Endothelial cell of umbilical vein (primary cell): ENCODE data around the gene SOX18. TPM values are rescaled to one million over a fixed set of nuclear protein-coding genes. Genes with fewer than 3 reads are reported as not detected.

Experiments
- BruUV-seq: library from RNA; stranded (reverse); fragments of 400-500 nt; replicated peaks from 2 replicates; lab custom pipeline; 2021; lab: Mats Ljungman, UMichigan
- CTCF ChIA-PET: fragments of 300-600, 350-600 bp; sonication (Branson Sonifier 250); formaldehyde crosslinking; loops from one replicate; lab custom pipeline; 2021; ENCODE audit warnings: antibody characterized with exemption, inconsistent platforms; lab: Charles Lee
- POLR2A ChIA-PET: fragments of 300-600, 350-600 bp; sonication (Branson Sonifier 250); formaldehyde crosslinking; loops from one replicate; lab custom pipeline; 2021; ENCODE audit warnings: antibody characterized with exemption, inconsistent platforms; lab: Charles Lee
- DNase-seq: peaks from one replicate; pipeline ENCODE4 v3.0.0-alpha.2; 2011; ENCODE audit warnings: low read depth, low spot score
- FAIRE-seq: peaks from 2 replicates; lab custom pipeline; 2011; peaks lifted over from hg19 to GRCh38; lab: Jason Lieb, UNC
- H2AFZ ChIP-seq: 2 replicates; pipeline ENCODE4 v1.6.0; 2012; ENCODE audit warnings: low read depth, low read length, control low read depth, inconsistent platforms
- H3K27ac ChIP-seq: 2 replicates; pipeline ENCODE4 v1.5.1; 2011; ENCODE audit warnings: low read depth, mild to moderate bottlenecking, control low read depth, low read length, moderate library complexity; ENCODE audit not compliant: insufficient read depth
- H3K27me3 ChIP-seq, 2 experiments: 2 replicates each; pipeline versions ENCODE4 v1.6.0 to v1.6.1; 2011; ENCODE audit warnings: low read length in 2 of 2, mixed read lengths in 1 of 2; ENCODE audit not compliant: control insufficient read depth in 2 of 2, insufficient read depth in 2 of 2
- H3K36me3 ChIP-seq, 2 experiments: 2 replicates in 1 of 2; 3 replicates in 1 of 2; pipeline ENCODE4 v1.5.1; 2011; ENCODE audit warnings: low read length in 2 of 2, mild to moderate bottlenecking in 1 of 2, moderate library complexity in 1 of 2; ENCODE audit not compliant: control insufficient read depth in 2 of 2, insufficient read depth in 2 of 2; ENCODE audit errors: extremely low read depth in 1 of 2
- H3K4me1 ChIP-seq: 3 replicates; pipeline ENCODE4 v1.5.1; 2011; ENCODE audit warnings: mild to moderate bottlenecking, low read length; ENCODE audit not compliant: control insufficient read depth, insufficient read depth; ENCODE audit errors: extremely low read depth
- H3K4me2 ChIP-seq: 2 replicates; pipeline ENCODE4 v1.6.1; 2011; ENCODE audit warnings: low read length, control low read depth, mixed read lengths; ENCODE audit not compliant: insufficient read depth
- H3K4me3 ChIP-seq, 3 experiments: fragments of 200-600 bp in 1 of 3; sonication (generic), shearing (Covaris generic) in 1 of 3; replicated peaks in 1 of 3; 2 replicates each; pipeline ENCODE4 v1.5.1; 2011 to 2016; ENCODE audit warnings: control low read depth in 3 of 3, low read length in 3 of 3, mild to moderate bottlenecking in 2 of 3, inconsistent platforms in 1 of 3, low read depth in 1 of 3, moderate library complexity in 1 of 3; ENCODE audit not compliant: insufficient read depth in 1 of 3
- H3K79me2 ChIP-seq: 2 replicates; pipeline ENCODE4 v1.6.0; 2012; ENCODE audit warnings: low read length, inconsistent platforms; ENCODE audit not compliant: control insufficient read depth, insufficient read depth
- H3K9ac ChIP-seq: replicated peaks from 2 replicates; pipeline ENCODE3; 2011; ENCODE audit warnings: low read length, control low read depth; ENCODE audit not compliant: insufficient read depth; ENCODE audit errors: extremely low read depth
- H3K9me1 ChIP-seq: replicated peaks from 3 replicates; pipeline ENCODE4 v1.6.0; 2011; ENCODE audit warnings: mild to moderate bottlenecking, low read length; ENCODE audit not compliant: control insufficient read depth, insufficient read depth; ENCODE audit errors: extremely low read depth
- H3K9me3 ChIP-seq: replicated peaks from 2 replicates; pipeline ENCODE4 v1.5.1; 2012; ENCODE audit warnings: low read length, inconsistent platforms; ENCODE audit not compliant: control insufficient read depth, insufficient read depth
- H4K20me1 ChIP-seq: replicated peaks from 2 replicates; pipeline ENCODE3; 2011; ENCODE audit warnings: mild to moderate bottlenecking, low read length; ENCODE audit not compliant: control insufficient read depth, insufficient read depth; ENCODE audit errors: extremely low read depth
- EZH2 ChIP-seq: IDR thresholded peaks from 2 replicates; pipeline ENCODE4 v1.6.1; 2012; ENCODE audit warnings: borderline replicate concordance, low read depth, mild to moderate bottlenecking, moderate library complexity, low read length, inconsistent platforms; ENCODE audit not compliant: severe bottlenecking
- FOS ChIP-seq: IDR thresholded peaks from 2 replicates; pipeline ENCODE4 v1.6.1; 2011; ENCODE audit warnings: mild to moderate bottlenecking, low read length, moderate library complexity, borderline replicate concordance; ENCODE audit not compliant: insufficient read depth
- GATA2 ChIP-seq: IDR thresholded peaks from 2 replicates; pipeline ENCODE4 v1.7.0; 2011; ENCODE audit warnings: low read depth, mild to moderate bottlenecking, moderate library complexity, mixed read lengths, low read length; ENCODE audit not compliant: insufficient read length, insufficient read depth
- JUN ChIP-seq: IDR thresholded peaks from 2 replicates; pipeline ENCODE4 v1.6.1; 2011; ENCODE audit warnings: borderline replicate concordance, low read depth; ENCODE audit not compliant: insufficient read length, insufficient read depth
- MYC ChIP-seq: IDR thresholded peaks from one replicate; pipeline ENCODE4 v1.6.1; 2011; ENCODE audit warnings: mild to moderate bottlenecking, low read depth, low read length
- POLR2A ChIP-seq: IDR thresholded peaks from 2 replicates; pipeline ENCODE4 v1.6.1; 2012; ENCODE audit warnings: low read depth, mild to moderate bottlenecking, control low read depth, low read length
- POLR2AphosphoS5 ChIP-seq: IDR thresholded peaks from 2 replicates; pipeline ENCODE4 v1.6.1; 2012; ENCODE audit warnings: low read depth, mild to moderate bottlenecking, control low read depth, low read length, moderate library complexity; ENCODE audit not compliant: insufficient read depth
- dilution Hi-C: fragments of 300-500 bp; cut with MboI; formaldehyde crosslinking; loops from one replicate; pipeline ENCODE4 v1.15.0; 2019; ENCODE audit warnings: low sequenced_read_pairs; ENCODE audit not compliant: extremely low pct_ligation_motif_present
- intact Hi-C: fragments of 100-400 bp; cut with micrococcal nuclease; formaldehyde crosslinking; loops from one replicate; pipeline ENCODE4 v1.10.0; 2022
- polyA plus RNA-seq, 4 experiments: library from polyadenylated mRNA; depleted of rRNA in 3 of 4; stranded (reverse) in 3 of 4; unstranded in 1 of 4; fragments of >200 nt; gene quantifications; 2 replicates each; pipeline versions ENCODE4 v1.2.1 to v1.2.3, GENCODE V29; 2011 to 2012; ENCODE audit warnings: missing spikeins in 1 of 4
- total RNA-seq: library from RNA; stranded (reverse); gene quantifications from 2 replicates; pipeline ENCODE4 v1.2.3, GENCODE V29; 2021
- TF ChIP-seq, protein P1 (sequence below): IDR thresholded peaks from 2 replicates; pipeline ENCODE4 v1.6.1; 2011; ENCODE audit not compliant: insufficient read depth, insufficient read length
- TF ChIP-seq, protein P2 (sequence below), 2 donors: IDR thresholded peaks; 1 replicate in 1 of 2; 2 replicates in 1 of 2; pipeline ENCODE4 v1.5.1; 2011; ENCODE audit warnings: low read length in 2 of 2, mild to moderate bottlenecking in 2 of 2, moderate library complexity in 2 of 2, control low read depth in 1 of 2, inconsistent platforms in 1 of 2, low read depth in 1 of 2; ENCODE audit not compliant: insufficient read depth in 1 of 2; ENCODE audit errors: extremely low read depth in 1 of 2

SOX18 gene
- total and polyA plus RNA-seq, 2 donors (not counting 3 experiments of a cell fraction or from before 2014, with no cell fraction given) = 20.9 to 175 TPM

DNA sequence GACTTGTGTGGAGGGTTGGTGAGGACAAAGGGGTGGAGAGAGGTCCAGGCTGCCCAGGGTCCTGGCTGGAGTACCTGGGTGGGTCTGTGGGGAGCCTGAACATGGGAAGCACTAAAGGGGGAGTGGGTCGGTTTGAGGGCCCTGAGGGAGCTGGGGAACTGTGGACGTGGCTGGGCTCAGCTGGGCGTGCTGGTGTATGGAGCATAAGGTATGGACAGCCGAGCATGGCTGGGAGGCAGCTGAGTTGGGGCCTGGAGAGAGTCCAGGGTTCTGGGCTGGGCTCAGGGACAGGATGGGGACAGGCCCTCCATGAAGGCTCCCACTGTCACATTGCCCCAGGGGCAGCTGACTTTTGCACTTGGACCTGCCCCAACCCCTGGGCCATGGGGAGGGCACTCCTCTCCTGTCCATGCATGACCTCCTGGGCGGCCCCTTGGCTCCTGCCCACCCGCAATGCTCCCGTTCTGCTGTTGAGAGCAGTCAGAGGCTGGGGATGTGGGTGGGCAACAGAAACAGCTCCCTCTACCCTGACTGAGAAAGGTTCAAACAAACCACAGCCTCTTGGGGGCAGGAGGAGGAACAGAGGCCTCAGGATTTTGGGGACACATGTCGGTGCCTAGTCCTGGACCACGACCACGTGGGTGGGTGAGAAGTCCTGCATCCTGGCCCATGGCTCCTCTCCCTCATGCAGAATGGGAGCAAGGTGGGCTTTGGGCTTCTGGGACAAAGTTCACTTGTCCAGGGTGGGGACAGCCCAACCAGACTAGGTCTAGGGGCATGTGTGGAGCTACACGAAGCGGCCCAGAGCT, 9.0 kb downstream of the SOX18 start:
- H3K9me1 ChIP-seq = no peaks in the 10 kb centered on the region
- no peak overlapping the region for H3K4me2 ChIP-seq
- H3K27ac ChIP-seq = no peak overlapping the region
- ChIA-PET POLR2A (interaction anchor here (1.6 to 2.3 kb wide), 3 partner anchors 10 to 17 kb away, joined by 4 to 21 read pairs (median 9); no protein-coding TSS in a partner anchor), CTCF (interaction anchor here (1.1 to 7.5 kb wide), 7 partner anchors 12 to 80 kb away, joined by 5 to 412 read pairs (median 21); partner anchors contain the start of genes LKAAEAR1, PRPF6, SAMD10 and SOX18)
- no peak overlapping the region for H2AFZ ChIP-seq
- no peaks in the 10 kb centered on the region for H3K27me3 ChIP-seq
- intact Hi-C loops = no loop called here
- no peak overlapping the region for H3K9ac ChIP-seq
- BruUV-seq = no TSS peak
- no peaks in the 10 kb centered on the region for H4K20me1 ChIP-seq
- no peaks in the 10 kb centered on the region for H3K36me3 ChIP-seq
- TF ChIP-seq JUN = no peak
- TF ChIP-seq, protein P1, sequence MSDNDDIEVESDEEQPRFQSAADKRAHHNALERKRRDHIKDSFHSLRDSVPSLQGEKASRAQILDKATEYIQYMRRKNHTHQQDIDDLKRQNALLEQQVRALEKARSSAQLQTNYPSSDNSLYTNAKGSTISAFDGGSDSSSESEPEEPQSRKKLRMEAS = peak; percentile 40
- no peak overlapping the region for H3K4me3 ChIP-seq
- dilution Hi-C loops = no loop called here
- peaks cover 55% of the 10 kb centered on the region for H3K4me1 ChIP-seq
- FAIRE-seq (no peak), DNase-seq (no peak)
- H3K9me3 ChIP-seq = no peaks in the 10 kb centered on the region
- H3K79me2 ChIP-seq = no peaks in the 10 kb centered on the region

DNA sequence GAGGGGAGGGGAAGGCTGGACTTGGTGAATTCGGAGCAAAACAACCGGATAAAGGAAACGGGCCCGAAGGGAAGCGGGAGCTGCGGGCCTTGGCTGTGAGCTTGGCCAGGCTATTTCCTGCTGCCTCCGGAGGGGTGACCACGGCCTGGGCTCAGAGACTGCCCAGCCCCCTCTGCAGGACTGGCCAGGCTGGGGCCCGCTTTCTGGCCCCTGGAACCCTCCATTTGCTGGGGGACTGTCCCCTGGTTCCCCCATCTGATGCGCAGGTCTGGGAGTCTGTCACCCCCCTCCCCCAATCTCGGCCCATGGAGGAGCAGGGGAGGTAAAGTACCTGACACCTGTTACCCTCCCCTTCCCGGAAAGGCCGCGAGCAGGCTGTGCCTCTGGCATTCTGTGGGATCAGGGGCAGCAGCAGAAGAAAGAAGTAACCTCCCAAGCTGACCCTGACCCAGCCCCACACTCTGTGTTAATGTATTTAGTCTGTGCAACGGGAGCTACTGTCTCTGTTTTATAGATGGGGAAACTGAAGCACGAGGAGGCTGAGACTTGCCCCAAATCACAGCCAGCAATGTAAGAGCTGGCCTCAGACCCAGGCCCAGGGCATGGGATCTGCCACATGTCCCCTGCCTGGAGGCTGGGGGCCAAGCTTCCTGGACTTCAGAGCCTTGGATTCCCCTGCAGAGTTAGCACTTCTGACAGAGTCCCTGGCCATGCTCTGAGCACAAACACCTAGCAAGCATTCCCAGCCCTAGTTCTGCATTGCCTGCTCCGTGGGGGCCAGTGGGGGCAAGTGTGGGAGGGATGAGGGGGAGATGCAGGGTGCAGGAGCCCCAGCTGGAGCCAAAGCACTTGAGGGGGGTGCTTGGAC, 9.9 kb downstream of the SOX18 start:
- H3K4me3 ChIP-seq = peak overlapping the region in 1 of 3 experiments; percentile 65
- peaks cover 46% of the 10 kb centered on the region for H3K4me1 ChIP-seq
- intact Hi-C loops (loop anchor here (1.0 kb wide), 5 partner anchors 8 to 81 kb away; partner anchors contain the start of gene PRPF6), dilution Hi-C loops (no loop called here)
- DNase-seq (peak; percentile 35), FAIRE-seq (peak; percentile 96)
- H3K9me1 ChIP-seq = no peaks in the 10 kb centered on the region
- TF ChIP-seq POLR2A (peak; percentile 56), EZH2 (no peak), POLR2AphosphoS5 (peak; percentile 71), GATA2 (no peak), JUN (no peak), MYC (no peak), FOS (peak; percentile 17)
- TF ChIP-seq, protein P2, sequence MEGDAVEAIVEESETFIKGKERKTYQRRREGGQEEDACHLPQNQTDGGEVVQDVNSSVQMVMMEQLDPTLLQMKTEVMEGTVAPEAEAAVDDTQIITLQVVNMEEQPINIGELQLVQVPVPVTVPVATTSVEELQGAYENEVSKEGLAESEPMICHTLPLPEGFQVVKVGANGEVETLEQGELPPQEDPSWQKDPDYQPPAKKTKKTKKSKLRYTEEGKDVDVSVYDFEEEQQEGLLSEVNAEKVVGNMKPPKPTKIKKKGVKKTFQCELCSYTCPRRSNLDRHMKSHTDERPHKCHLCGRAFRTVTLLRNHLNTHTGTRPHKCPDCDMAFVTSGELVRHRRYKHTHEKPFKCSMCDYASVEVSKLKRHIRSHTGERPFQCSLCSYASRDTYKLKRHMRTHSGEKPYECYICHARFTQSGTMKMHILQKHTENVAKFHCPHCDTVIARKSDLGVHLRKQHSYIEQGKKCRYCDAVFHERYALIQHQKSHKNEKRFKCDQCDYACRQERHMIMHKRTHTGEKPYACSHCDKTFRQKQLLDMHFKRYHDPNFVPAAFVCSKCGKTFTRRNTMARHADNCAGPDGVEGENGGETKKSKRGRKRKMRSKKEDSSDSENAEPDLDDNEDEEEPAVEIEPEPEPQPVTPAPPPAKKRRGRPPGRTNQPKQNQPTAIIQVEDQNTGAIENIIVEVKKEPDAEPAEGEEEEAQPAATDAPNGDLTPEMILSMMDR (IDR thresholded peaks at IDR 0.05; ENCODE audit: extremely low read depth in 1 of 2, insufficient read depth in 1 of 2, low read depth in 1 of 2, low read length in 2 of 2) = no peak
- TF ChIP-seq, protein P1 = no peak
- no peaks in the 10 kb centered on the region for H3K79me2 ChIP-seq
- H3K9me3 ChIP-seq = no peaks in the 10 kb centered on the region
- ChIA-PET POLR2A (interaction anchor here (1.3 to 2.3 kb wide), 7 partner anchors 10 to 44 kb away, joined by 3 to 21 read pairs (median 6); partner anchors contain the start of genes SOX18 and TCEA2), CTCF (interaction anchor here (0.6 to 7.5 kb wide), 20 partner anchors 7 to 501 kb away, joined by 3 to 412 read pairs (median 7); partner anchors contain the start of genes LKAAEAR1, OPRL1, PRPF6 and PTK6)
- H3K9ac ChIP-seq = no peak overlapping the region
- H4K20me1 ChIP-seq = no peaks in the 10 kb centered on the region
- no peaks in the 10 kb centered on the region for H3K27me3 ChIP-seq
- H2AFZ ChIP-seq = no peak overlapping the region
- peak overlapping the region; percentile 48 for H3K4me2 ChIP-seq
- TSS peak; percentile 49 for BruUV-seq
- peak overlapping the region; percentile 62 for H3K27ac ChIP-seq
- no peaks in the 10 kb centered on the region for H3K36me3 ChIP-seq
